Adrenal gland (tissue), 5 donors: ENCODE results near the gene HIBADH.
"Not testable (repeated sequence)": the region's sequence is repeated elsewhere in the genome, so short reads cannot be mapped to it uniquely, and the experiment has no call there.

ENCODE experiments used
- CTCF ChIP-seq, 6 experiments: fragments of 450-650 bp in 4 of 6; fragments of 200-600 bp in 2 of 6; sonication (generic) in 1 of 6; IDR thresholded peaks; 1 replicate in 5 of 6; 2 replicates in 1 of 6; pipeline versions ENCODE4 v1.5.1 to v1.8.0; 2016 to 2021; ENCODE audit warnings: antibody characterized with exemption in 6 of 6, mild to moderate bottlenecking in 2 of 6, moderate library complexity in 1 of 6
- POLR2A ChIP-seq, 2 donors: fragments of 450-650 bp; IDR thresholded peaks; one replicate each; pipeline ENCODE4 v1.6.1; 2017; ENCODE audit warnings: antibody characterized with exemption in 2 of 2, mild to moderate bottlenecking in 2 of 2, moderate library complexity in 1 of 2
- donor health status: DM: no; HTN: no; CAD: no.

GRCh38 chr7:27511370-27511769, 151.3 kb downstream of the HIBADH start:
- TF ChIP-seq CTCF, POLR2A (IDR thresholded peaks at IDR 0.05): not testable (repeated sequence)
